ENCODE results near the gene SLC25A21. TPM values are rescaled to one million over a fixed set of nuclear protein-coding genes. Genes with fewer than 3 reads are reported as not detected.
"Not testable (repeated sequence)": the region's sequence is repeated elsewhere in the genome, so short reads cannot be mapped to it uniquely, and the experiment has no call there.

Gene SLC25A21
- total RNA-seq, 2 donors from 2014 or later = not detected

DNA sequence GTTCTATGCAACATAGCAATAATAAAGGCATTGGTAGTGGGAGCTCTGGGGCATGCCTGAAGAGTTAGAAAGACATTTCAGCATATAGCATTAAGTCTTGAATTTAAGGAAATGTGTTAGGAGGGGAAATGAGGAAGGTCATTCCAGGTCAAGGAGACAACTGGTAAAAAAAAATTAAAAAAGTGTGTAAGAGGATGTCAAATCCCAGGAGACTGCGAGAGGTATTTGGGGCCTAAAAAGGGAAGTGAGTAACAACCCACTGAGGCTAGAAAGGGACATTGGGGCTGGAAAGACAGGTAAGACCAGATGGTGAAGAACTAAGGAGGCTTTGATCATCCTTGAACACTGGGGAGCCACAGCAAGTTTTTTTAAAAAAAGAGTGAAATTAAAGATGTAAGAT lies 152.9 kb downstream of the SLC25A21 start:
- H3K27ac Mint-ChIP-seq = no peak overlapping the region
- no peaks in the 10 kb centered on the region for H3K27me3 Mint-ChIP-seq
- H3K36me3 Mint-ChIP-seq = no peaks in the 10 kb centered on the region
- DNase-seq (ENCODE audit: low spot score) (no peak), ATAC-seq (no peak)
- H3K9me3 Mint-ChIP-seq = peaks cover 9% of the 10 kb centered on the region
- H3K4me1 Mint-ChIP-seq (ENCODE audit: low read depth in 2 of 2) = no peaks in the 10 kb centered on the region
- H3K4me3 Mint-ChIP-seq = no peak overlapping the region

DNA sequence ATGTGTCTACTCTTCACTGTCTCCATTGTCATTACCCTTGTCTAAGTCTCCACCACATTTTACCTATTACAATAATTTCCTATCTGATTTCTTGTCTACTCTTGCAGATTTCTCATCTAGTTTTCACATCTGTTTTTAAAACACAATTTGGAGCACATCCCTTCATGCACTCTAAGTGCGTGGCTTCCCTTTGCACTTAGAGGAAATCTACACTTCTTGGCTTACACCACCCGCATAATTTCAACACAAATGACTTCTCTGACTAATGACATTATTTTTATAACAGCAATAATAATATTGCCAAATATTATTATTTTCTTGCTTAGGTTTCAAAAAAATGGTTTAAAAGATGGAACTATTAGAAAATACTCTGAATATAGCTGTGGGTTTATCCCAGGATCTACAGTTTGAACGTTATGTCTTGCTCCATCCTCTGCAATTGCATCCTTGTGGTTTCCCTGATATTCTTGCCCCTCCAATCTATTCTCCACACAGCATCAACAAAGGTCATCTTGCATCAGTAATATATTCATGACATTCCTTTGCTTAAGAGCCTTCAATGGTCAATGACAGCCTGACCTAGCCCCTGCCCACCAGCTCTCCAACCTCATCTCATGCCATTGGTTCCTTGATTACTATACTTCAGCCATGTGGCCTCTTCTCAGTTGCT lies 153.7 kb downstream of the SLC25A21 start:
- Mint-ChIP-seq H3K27ac (no peak overlapping the region), H3K4me1 (ENCODE audit: low read depth in 2 of 2) (no peaks in the 10 kb centered on the region), H3K9me3 (peaks cover 6% of the 10 kb centered on the region), H3K27me3 (no peaks in the 10 kb centered on the region), H3K4me3 (no peak overlapping the region), H3K36me3 (no peaks in the 10 kb centered on the region)
- ATAC-seq (no peak), DNase-seq (ENCODE audit: low spot score) (no peak)

DNA sequence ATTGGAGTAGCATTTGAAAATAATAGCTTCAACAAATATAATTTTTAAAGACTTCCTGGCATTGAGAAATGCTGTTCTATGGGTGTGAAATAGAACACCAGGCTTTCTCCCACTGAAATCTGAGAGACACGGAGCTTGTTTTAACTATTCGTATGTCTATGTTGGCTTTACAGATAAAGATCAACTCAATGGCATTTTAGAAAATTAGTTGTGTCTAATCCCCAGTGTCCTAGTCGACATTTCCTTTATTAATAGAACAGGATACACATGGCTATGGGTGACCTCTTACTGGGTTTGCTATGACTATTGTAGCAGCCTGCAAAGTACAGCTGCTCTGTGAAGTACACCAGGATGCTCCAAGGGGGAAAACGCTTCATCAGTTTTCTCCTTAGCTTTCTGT lies 159.3 kb downstream of the SLC25A21 start:
- no peak overlapping the region for H3K27ac Mint-ChIP-seq
- H3K9me3 Mint-ChIP-seq = peaks cover 6% of the 10 kb centered on the region
- peaks cover 5% of the 10 kb centered on the region for H3K36me3 Mint-ChIP-seq
- no peaks in the 10 kb centered on the region for H3K27me3 Mint-ChIP-seq
- ATAC-seq = no peak
- no peak overlapping the region for H3K4me3 Mint-ChIP-seq
- no peak for DNase-seq (ENCODE audit: low spot score)
- H3K4me1 Mint-ChIP-seq (ENCODE audit: low read depth in 2 of 2) = no peaks in the 10 kb centered on the region

DNA sequence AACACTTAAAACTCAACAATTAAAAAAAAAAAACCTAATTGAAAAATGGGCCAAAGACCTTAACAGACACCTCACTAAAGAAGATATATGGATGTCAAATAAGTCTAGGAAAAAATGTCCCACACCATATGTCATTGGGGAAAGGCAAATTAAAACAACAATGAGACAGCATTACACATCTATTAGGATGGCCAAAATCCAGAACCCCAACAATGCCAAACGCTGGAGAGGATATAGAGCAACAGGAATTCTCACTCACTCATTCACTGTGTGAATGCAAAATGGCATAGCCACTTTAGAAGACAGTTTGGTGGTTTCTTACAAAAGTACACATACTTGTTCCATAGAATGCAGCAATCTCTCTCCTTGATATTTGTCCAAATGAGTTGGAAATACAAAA lies 173.7 kb downstream of the SLC25A21 start:
- no peaks in the 10 kb centered on the region for H3K4me1 Mint-ChIP-seq (ENCODE audit: low read depth in 2 of 2)
- peaks cover 4% of the 10 kb centered on the region for H3K9me3 Mint-ChIP-seq
- DNase-seq (ENCODE audit: low spot score) (no peak), ATAC-seq (no peak)
- no peak overlapping the region for H3K27ac Mint-ChIP-seq
- H3K36me3 Mint-ChIP-seq = no peaks in the 10 kb centered on the region
- no peaks in the 10 kb centered on the region for H3K27me3 Mint-ChIP-seq
- H3K4me3 Mint-ChIP-seq = no peak overlapping the region

DNA sequence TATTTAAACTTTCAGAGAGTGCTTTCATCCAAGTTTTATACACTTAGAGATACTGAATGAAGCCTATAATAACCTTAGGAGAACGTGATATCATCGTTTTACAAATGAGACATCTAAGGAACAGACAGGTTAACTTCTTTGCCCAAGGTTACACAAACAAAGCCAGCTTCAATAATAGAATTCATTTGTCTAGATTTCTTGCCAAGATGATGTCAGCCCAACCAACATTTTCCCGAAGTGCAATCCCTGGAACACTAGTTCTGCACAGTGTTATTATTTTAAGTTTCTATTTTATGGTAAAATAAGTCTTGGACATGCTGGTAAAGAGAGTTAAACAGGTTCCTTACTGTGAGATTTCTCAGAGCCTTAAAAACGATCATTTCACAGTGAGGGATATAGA lies 174.6 kb downstream of the SLC25A21 start:
- H3K27ac Mint-ChIP-seq = no peak overlapping the region
- H3K9me3 Mint-ChIP-seq = peaks cover 4% of the 10 kb centered on the region
- DNase-seq (ENCODE audit: low spot score) (no peak), ATAC-seq (no peak)
- H3K36me3 Mint-ChIP-seq = no peaks in the 10 kb centered on the region
- no peaks in the 10 kb centered on the region for H3K4me1 Mint-ChIP-seq (ENCODE audit: low read depth in 2 of 2)
- no peak overlapping the region for H3K4me3 Mint-ChIP-seq
- no peaks in the 10 kb centered on the region for H3K27me3 Mint-ChIP-seq

DNA sequence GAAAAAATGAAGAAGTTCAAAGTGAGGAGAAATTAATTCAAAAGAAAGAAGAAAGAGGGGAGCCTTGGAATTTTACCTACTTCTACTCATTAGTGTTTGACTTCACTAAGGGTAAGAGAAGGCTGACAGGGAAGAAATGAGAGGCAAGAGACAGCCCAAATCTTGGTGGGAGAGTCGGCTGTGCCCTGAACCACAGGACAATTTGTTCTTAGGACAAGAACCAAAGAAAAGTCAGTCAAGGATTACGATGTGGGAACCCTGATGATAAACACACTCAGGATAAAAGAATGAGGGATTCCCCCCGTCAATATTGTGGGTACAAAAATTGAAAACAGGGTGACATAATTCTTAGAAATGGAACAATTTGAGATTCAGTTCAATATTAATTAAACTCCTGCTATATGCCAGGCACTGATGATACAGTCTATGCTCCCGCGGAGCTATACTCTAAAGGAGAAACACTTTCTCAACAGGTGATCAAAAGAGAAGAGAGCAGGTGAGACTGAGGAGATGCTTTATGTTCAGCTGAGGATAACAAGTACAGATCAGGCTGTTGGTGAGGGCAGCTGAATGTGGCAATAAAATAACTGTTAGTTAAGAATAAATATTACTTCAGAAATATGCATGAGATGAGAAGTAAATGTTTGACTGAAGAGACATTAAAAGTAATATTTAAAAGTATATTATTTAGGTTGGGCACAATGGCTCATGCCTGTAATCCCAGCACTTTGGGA lies 175.4 kb downstream of the SLC25A21 start:
- Mint-ChIP-seq H3K4me1 (ENCODE audit: low read depth in 2 of 2) (no peaks in the 10 kb centered on the region), H3K36me3 (no peaks in the 10 kb centered on the region), H3K9me3 (peaks cover 4% of the 10 kb centered on the region), H3K27ac (no peak overlapping the region), H3K4me3 (no peak overlapping the region), H3K27me3 (no peaks in the 10 kb centered on the region)
- ATAC-seq (no peak), DNase-seq (ENCODE audit: low spot score) (no peak)

DNA sequence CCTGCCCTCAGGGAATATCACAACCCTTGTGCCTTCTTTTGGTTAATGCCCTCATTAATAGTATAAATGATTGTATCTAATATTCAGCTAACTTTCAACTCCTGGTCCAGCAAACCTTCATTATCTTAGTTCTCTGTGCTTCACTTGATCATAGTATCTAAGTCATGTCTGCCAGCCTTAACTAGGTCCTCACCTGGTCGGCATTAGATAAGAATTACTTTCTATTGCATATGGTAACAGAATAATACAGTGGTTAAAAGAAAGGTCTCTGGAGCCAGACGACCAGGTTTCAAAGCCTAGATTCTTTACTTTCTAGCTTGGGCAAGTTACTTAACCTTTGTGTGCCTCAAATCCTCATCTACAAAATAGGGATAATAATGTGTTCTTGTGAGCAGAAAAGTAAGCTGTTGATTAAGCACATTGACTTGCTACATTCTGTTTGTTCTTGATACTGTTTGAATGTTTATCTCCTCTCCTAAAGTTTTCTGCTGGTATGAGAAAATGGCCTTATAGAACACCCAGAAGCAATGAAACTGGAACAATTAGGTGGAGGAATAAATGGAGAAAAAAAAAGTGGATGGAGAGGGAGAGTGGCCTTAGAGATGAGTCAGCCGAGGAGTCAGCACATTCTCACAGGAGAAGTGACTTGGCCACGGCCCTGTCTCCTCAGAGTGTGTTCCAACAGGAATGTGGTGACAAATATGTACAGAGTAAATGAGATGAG lies 176.1 kb downstream of the SLC25A21 start:
- Mint-ChIP-seq H3K4me1 (ENCODE audit: low read depth in 2 of 2) (no peaks in the 10 kb centered on the region), H3K4me3 (no peak overlapping the region), H3K9me3 (peaks cover 4% of the 10 kb centered on the region), H3K27me3 (no peaks in the 10 kb centered on the region), H3K27ac (no peak overlapping the region), H3K36me3 (no peaks in the 10 kb centered on the region)
- no peak for ATAC-seq
- DNase-seq (ENCODE audit: low spot score) = no peak

DNA sequence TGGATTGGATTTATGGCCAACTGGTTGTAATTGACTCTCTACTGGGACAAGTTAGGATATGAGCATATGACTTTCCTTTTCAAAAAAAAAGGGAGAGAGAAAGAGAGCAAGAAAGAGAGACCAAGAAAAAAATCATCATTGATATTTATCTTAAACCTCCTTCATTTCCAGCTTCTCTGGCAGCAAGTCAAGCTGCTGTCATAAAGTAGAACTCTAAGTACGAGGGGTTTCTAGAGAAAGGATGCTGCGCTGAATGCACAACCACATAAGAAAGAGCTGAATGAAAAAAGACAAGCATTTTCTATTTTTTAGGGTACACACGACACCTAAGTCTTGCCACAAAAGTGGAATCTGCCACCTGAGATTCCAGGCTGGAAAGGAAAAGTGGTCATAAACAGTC lies 182.6 kb downstream of the SLC25A21 start:
- no peaks in the 10 kb centered on the region for H3K27me3 Mint-ChIP-seq
- H3K27ac Mint-ChIP-seq = no peak overlapping the region
- ATAC-seq (no peak), DNase-seq (ENCODE audit: low spot score) (no peak)
- H3K9me3 Mint-ChIP-seq = peaks cover 12% of the 10 kb centered on the region
- H3K4me3 Mint-ChIP-seq = no peak overlapping the region
- H3K4me1 Mint-ChIP-seq (ENCODE audit: low read depth in 2 of 2) = no peaks in the 10 kb centered on the region
- H3K36me3 Mint-ChIP-seq = no peaks in the 10 kb centered on the region

DNA sequence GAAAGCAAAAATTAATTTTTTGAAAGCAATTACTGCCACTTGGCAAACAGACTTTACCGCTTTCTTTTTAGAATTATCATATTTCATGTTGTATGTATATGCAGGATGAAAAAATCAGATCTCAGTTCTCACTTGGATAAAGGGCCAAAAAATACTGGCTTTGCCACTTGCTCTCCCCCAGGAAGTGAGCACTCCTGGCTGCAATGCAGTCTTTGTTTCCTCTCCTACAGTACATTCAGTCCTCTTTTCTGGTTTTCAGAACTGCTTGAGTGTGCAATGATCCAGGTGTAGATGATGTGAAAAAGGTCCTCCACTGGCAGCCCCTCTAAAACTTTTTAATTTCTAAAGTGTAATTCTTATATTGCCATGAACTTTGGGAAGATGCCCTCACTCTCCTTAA lies 183.4 kb downstream of the SLC25A21 start:
- no peaks in the 10 kb centered on the region for H3K27me3 Mint-ChIP-seq
- H3K4me1 Mint-ChIP-seq (ENCODE audit: low read depth in 2 of 2) = no peaks in the 10 kb centered on the region
- no peak overlapping the region for H3K27ac Mint-ChIP-seq
- ATAC-seq (no peak), DNase-seq (ENCODE audit: low spot score) (no peak)
- H3K36me3 Mint-ChIP-seq = no peaks in the 10 kb centered on the region
- peaks cover 12% of the 10 kb centered on the region for H3K9me3 Mint-ChIP-seq
- H3K4me3 Mint-ChIP-seq = no peak overlapping the region

DNA sequence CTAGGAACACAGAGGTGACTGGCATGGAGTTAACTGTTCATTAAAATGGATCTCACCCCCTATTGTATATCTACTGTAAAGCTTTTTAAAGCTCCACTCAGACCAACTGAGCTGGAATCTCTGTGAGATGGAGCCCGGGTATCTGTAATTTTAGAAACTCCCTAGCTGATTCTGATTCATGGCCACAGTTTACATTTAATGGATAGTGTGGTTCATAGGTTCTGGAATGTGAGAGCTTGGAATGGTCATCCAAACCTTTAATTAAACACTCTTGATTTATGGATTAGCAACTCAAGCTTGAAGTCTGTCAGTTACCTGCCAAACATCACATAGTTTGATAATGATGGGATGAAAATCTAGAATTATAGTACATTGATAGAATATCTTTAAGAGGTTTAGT lies 183.8 kb downstream of the SLC25A21 start:
- H3K36me3 Mint-ChIP-seq = no peaks in the 10 kb centered on the region
- H3K27me3 Mint-ChIP-seq = no peaks in the 10 kb centered on the region
- peaks cover 14% of the 10 kb centered on the region for H3K9me3 Mint-ChIP-seq
- DNase-seq (ENCODE audit: low spot score) (no peak), ATAC-seq (no peak)
- no peak overlapping the region for H3K27ac Mint-ChIP-seq
- H3K4me3 Mint-ChIP-seq = no peak overlapping the region
- H3K4me1 Mint-ChIP-seq (ENCODE audit: low read depth in 2 of 2) = no peaks in the 10 kb centered on the region

DNA sequence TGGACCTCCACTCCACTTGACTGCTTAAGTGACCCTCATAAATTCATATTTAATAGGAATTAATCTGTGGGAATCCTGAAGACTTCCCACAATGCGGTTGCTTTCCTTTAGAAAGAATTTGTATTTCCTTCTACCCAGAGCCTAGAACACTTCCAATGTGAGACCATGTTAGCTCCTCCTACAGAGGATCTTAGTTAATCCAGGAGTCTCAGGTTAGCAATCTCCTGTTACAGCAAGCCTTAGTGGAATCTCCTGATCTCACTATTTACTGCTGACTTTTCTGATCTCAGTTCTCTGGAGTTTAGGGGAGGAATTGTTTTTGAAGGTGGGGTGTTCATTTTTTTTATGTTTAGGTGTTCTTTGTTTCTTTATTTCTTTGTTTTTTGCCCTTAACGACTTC lies 186.0 kb downstream of the SLC25A21 start:
- H3K27me3 Mint-ChIP-seq = no peaks in the 10 kb centered on the region
- DNase-seq (ENCODE audit: low spot score) = no peak
- no peak overlapping the region for H3K27ac Mint-ChIP-seq
- no peaks in the 10 kb centered on the region for H3K36me3 Mint-ChIP-seq
- H3K4me3 Mint-ChIP-seq = no peak overlapping the region
- H3K9me3 Mint-ChIP-seq = peaks cover 16% of the 10 kb centered on the region
- no peaks in the 10 kb centered on the region for H3K4me1 Mint-ChIP-seq (ENCODE audit: low read depth in 2 of 2)
- ATAC-seq = no peak

DNA sequence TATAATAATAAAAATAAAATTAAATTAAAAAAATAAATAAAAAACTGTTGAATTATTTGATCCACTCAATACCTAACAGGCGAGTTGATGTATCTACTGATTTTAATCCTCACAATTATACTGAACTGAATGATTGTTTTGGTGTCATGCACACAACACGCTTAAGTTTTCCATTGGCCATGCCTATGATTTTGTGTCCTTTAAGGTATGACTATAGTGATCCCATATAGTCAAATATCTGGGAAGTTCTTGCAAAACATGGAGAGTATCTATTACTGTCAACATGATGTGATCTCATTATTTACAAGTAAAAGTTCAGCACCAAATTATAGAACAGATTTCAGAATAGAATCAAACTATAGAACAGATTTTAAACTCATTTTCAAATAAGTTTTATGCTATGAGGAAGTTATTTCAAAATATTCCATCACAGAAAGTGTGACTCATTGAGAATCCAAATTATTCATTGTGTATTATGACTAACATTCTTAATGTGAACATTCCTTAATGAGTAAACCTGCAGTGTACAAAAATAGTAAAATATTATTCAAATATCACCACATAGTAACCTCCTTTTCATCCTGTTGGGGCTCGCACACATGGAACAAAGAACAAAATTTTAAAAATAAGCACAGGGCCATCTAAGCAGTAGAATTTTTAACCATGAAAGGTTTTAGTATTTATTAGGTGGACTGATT lies 190.4 kb downstream of the SLC25A21 start:
- ATAC-seq (no peak), DNase-seq (ENCODE audit: low spot score) (no peak)
- Mint-ChIP-seq H3K9me3 (peaks cover 19% of the 10 kb centered on the region), H3K4me1 (ENCODE audit: low read depth in 2 of 2) (no peaks in the 10 kb centered on the region), H3K27ac (no peak overlapping the region), H3K27me3 (no peaks in the 10 kb centered on the region), H3K36me3 (no peaks in the 10 kb centered on the region), H3K4me3 (no peak overlapping the region)

DNA sequence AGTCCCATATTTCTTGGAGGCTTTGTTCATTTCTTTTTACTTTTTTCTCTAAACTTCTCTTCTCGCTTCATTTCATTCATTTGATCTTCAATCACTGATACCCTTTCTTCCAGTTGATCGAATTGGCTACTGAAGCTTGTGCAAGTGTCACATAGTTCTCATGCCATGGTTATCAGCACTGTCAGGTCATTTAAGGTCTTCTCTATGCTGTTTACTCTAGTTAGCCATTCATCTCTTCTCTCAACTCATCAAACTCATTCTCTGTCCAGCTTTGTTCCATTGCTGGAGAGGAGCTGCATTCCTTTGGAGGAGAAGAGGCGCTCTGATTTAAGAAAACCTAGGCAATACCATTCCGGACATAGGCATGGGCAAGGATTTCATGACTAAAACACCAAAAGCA lies 192.0 kb downstream of the SLC25A21 start:
- H3K9me3 Mint-ChIP-seq = peaks cover 11% of the 10 kb centered on the region
- ATAC-seq; H3K27ac Mint-ChIP-seq; H3K27me3 Mint-ChIP-seq; H3K36me3 Mint-ChIP-seq; H3K4me3 Mint-ChIP-seq; H3K4me1 Mint-ChIP-seq (ENCODE audit: low read depth in 2 of 2); DNase-seq (ENCODE audit: low spot score): not testable (repeated sequence)

DNA sequence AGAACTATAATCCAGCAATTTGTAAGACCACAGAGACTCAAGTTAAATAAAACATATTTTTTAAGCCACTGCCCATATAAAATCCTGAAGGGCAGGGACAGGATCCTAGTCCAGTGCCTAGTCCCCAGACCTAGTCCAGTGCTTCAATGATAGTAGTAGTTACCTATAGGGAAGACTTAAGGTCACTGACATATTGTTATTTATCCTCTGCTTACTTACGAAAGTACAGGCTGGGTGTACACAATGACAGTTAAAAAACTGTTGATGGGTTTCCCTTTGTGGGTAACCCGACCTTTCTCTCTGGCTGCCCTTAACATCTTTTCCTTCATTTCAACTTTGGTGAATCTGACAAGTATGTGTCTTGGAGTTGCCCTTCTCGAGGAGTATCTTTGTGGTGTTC lies 192.5 kb downstream of the SLC25A21 start:
- DNase-seq (ENCODE audit: low spot score) = no peak
- Mint-ChIP-seq H3K4me1 (ENCODE audit: low read depth in 2 of 2) (no peaks in the 10 kb centered on the region), H3K27ac (no peak overlapping the region), H3K36me3 (no peaks in the 10 kb centered on the region), H3K9me3 (peaks cover 14% of the 10 kb centered on the region), H3K4me3 (no peak overlapping the region), H3K27me3 (no peaks in the 10 kb centered on the region)
- ATAC-seq = no peak
